ENCODE data around the gene KIF5C. TPM values are rescaled to one million over a fixed set of nuclear protein-coding genes. Genes with fewer than 3 reads are reported as not detected.

The KIF5C gene
- polyA plus RNA-seq, 1 experiment, result 0.17 TPM

- Histone ChIP-seq H3K4me3 (ENCODE audit: low read depth, low read length) (no peak overlapping the region), H3K36me3 (ENCODE audit: control insufficient read depth, insufficient read depth, low read length) (no peaks in the 10 kb centered on the region), H3K27me3 (ENCODE audit: control insufficient read depth, insufficient read depth, low read length) (peaks cover 2% of the 10 kb centered on the region; the same call in 1 of the 2 replicates)
- POLR2A ChIA-PET, result no interaction called here
- no peak for TF ChIP-seq CTCF (IDR thresholded peaks at IDR 0.05; ENCODE audit: insufficient read depth, low read depth, low read length)
- no peak for DNase-seq (ENCODE audit: low read depth)
- CTCF ChIA-PET, result interaction anchor here (1.6 kb wide), 1 partner anchor 13 kb away, joined by 5 read pairs; no protein-coding TSS in a partner anchor
Observed at GRCh38 chr2:148903294-148903693, 28.3 kb downstream of the KIF5C start.

- no peak for TF ChIP-seq CTCF (IDR thresholded peaks at IDR 0.05; ENCODE audit: insufficient read depth, low read depth, low read length)
- Histone ChIP-seq H3K4me3 (ENCODE audit: low read depth, low read length) (no peak overlapping the region), H3K27me3 (ENCODE audit: control insufficient read depth, insufficient read depth, low read length) (peaks cover 2% of the 10 kb centered on the region; the same call in 1 of the 2 replicates), H3K36me3 (ENCODE audit: control insufficient read depth, insufficient read depth, low read length) (no peaks in the 10 kb centered on the region)
- POLR2A ChIA-PET, result no interaction called here
- CTCF ChIA-PET, result interaction anchor here (1.6 kb wide), 1 partner anchor 14 kb away, joined by 5 read pairs; no protein-coding TSS in a partner anchor
- DNase-seq (ENCODE audit: low read depth), result no peak
Observed at GRCh38 chr2:148903979-148904378, 29.0 kb downstream of the KIF5C start.

- DNase-seq (ENCODE audit: low read depth), result no peak
- no peak overlapping the region for H3K4me3 ChIP-seq (ENCODE audit: low read depth, low read length)
- ChIA-PET POLR2A (no interaction called here), CTCF (interaction anchor here (0.7 to 2.3 kb wide), 2 partner anchors 17 to 584 kb away, joined by 3 to 6 read pairs; no protein-coding TSS in a partner anchor)
- H3K36me3 ChIP-seq (ENCODE audit: control insufficient read depth, insufficient read depth, low read length), result no peaks in the 10 kb centered on the region
- H3K27me3 ChIP-seq (ENCODE audit: control insufficient read depth, insufficient read depth, low read length), result 0 out of 2 replicates have a peak, but pooled peaks cover 2% of the 10 kb centered on the region
- no peak for TF ChIP-seq CTCF (IDR thresholded peaks at IDR 0.05; ENCODE audit: insufficient read depth, low read depth, low read length)
Observed at GRCh38 chr2:148906124-148906523, 31.1 kb downstream of the KIF5C start.

- Histone ChIP-seq H3K36me3 (ENCODE audit: control insufficient read depth, insufficient read depth, low read length) (no peaks in the 10 kb centered on the region), H3K27me3 (ENCODE audit: control insufficient read depth, insufficient read depth, low read length) (0 out of 2 replicates have a peak, but pooled peaks cover 2% of the 10 kb centered on the region), H3K4me3 (ENCODE audit: low read depth, low read length) (no peak overlapping the region)
- no peak for DNase-seq (ENCODE audit: low read depth)
- TF ChIP-seq CTCF (IDR thresholded peaks at IDR 0.05; ENCODE audit: insufficient read depth, low read depth, low read length), result no peak
- POLR2A ChIA-PET, result no interaction called here
- CTCF ChIA-PET, result interaction anchor here (0.6 to 2.3 kb wide), 3 partner anchors 16 to 583 kb away, joined by 3 to 6 read pairs (median 3); no protein-coding TSS in a partner anchor
Observed at GRCh38 chr2:148907085-148907785, 32.2 kb downstream of the KIF5C start.

- Histone ChIP-seq H3K4me3 (ENCODE audit: low read depth, low read length) (no peak overlapping the region), H3K36me3 (ENCODE audit: control insufficient read depth, insufficient read depth, low read length) (no peaks in the 10 kb centered on the region), H3K27me3 (ENCODE audit: control insufficient read depth, insufficient read depth, low read length) (no peaks in the 10 kb centered on the region)
- POLR2A ChIA-PET, result no interaction called here
- no peak for TF ChIP-seq CTCF (IDR thresholded peaks at IDR 0.05; ENCODE audit: insufficient read depth, low read depth, low read length)
- no peak for DNase-seq (ENCODE audit: low read depth)
- CTCF ChIA-PET, result no interaction called here
Observed at GRCh38 chr2:148909114-148909513, 34.1 kb downstream of the KIF5C start.
